CD4-positive, alpha-beta T cell (primary cell): ENCODE data around the gene TIPRL. TPM values are rescaled to one million over a fixed set of nuclear protein-coding genes. Genes with fewer than 3 reads are reported as not detected.
A peak's percentile ranks its signal among the peaks of the same experiment; 100 is the strongest.

Experiments
- ATAC-seq: fragments of 200-7000 bp; cut with Tn5 transposase; one replicate; pipeline ENCODE4 v1.10.0; 2022; ENCODE audit warnings: mild to moderate bottlenecking; ENCODE audit not compliant: poor library complexity
- CTCF ChIA-PET: fragments of 350-600 bp; sonication (Branson Sonifier 250); formaldehyde crosslinking; loops from one replicate; lab custom pipeline; 2021; ENCODE audit warnings: antibody characterized with exemption, inconsistent platforms; lab: Charles Lee
- POLR2A ChIA-PET: fragments of 350-600 bp; sonication (Branson Sonifier 250); formaldehyde crosslinking; loops from one replicate; lab custom pipeline; 2021; ENCODE audit warnings: antibody characterized with exemption, inconsistent platforms; lab: Charles Lee
- DNase-seq, 14 experiments: peaks; one replicate each; pipeline ENCODE4 v3.0.0-alpha.2; 2013 to 2020; ENCODE audit warnings: mixed read lengths in 2 of 14
- H3K27ac ChIP-seq, 2 donors: one replicate each; pipeline versions ENCODE4 v1.5.1 to v1.7.0; 2013; ENCODE audit warnings: low read length in 2 of 2, low read depth in 1 of 2, mild to moderate bottlenecking in 1 of 2
- H3K27me3 ChIP-seq, 2 experiments: 1 replicate in 1 of 2; 2 replicates in 1 of 2; pipeline versions ENCODE4 v1.6.1 to v1.7.0; 2013; ENCODE audit warnings: low read length in 2 of 2, control low read depth in 1 of 2, mild to moderate bottlenecking in 1 of 2, moderate library complexity in 1 of 2; ENCODE audit not compliant: insufficient read depth in 2 of 2, control insufficient read depth in 1 of 2
- H3K36me3 ChIP-seq: one replicate; pipeline ENCODE4 v1.6.1; 2013; ENCODE audit warnings: low read length, control low read depth; ENCODE audit not compliant: insufficient read depth
- H3K4me1 ChIP-seq: one replicate; pipeline ENCODE4 v1.6.1; 2013; ENCODE audit warnings: low read length, control low read depth; ENCODE audit not compliant: insufficient read depth
- H3K4me3 ChIP-seq: one replicate; pipeline ENCODE4 v1.5.1; 2013; ENCODE audit warnings: mild to moderate bottlenecking, low read length, moderate library complexity
- H3K9me3 ChIP-seq, 2 experiments: 1 replicate in 1 of 2; 2 replicates in 1 of 2; pipeline versions ENCODE4 v1.6.1 to v1.7.0; 2013; ENCODE audit warnings: low read length in 2 of 2, mild to moderate bottlenecking in 2 of 2, control low read depth in 1 of 2, moderate library complexity in 1 of 2; ENCODE audit not compliant: control insufficient read depth in 1 of 2, insufficient read depth in 1 of 2
- H3K27ac Mint-ChIP-seq: one replicate; pipeline ENCODE4 v1.8.0; 2020; ENCODE audit warnings: mixed read lengths
- H3K27me3 Mint-ChIP-seq: one replicate; pipeline ENCODE4 v1.8.0; 2021; ENCODE audit warnings: mixed read lengths
- H3K36me3 Mint-ChIP-seq: one replicate; pipeline ENCODE4 v1.8.0; 2021; ENCODE audit warnings: low read depth, mixed read lengths
- H3K4me1 Mint-ChIP-seq: one replicate; pipeline ENCODE4 v1.8.0; 2021; ENCODE audit warnings: low read depth, mixed read lengths
- H3K4me3 Mint-ChIP-seq: one replicate; pipeline ENCODE4 v1.8.0; 2020; ENCODE audit warnings: mild to moderate bottlenecking, mixed read lengths
- H3K9me3 Mint-ChIP-seq: one replicate; pipeline ENCODE4 v1.8.0; 2020; ENCODE audit warnings: mixed read lengths
- intact Hi-C, 2 experiments: fragments of 100-400 bp; cut with DNase I in 1 of 2; cut with micrococcal nuclease in 1 of 2; formaldehyde crosslinking; loops; one replicate each; pipeline versions ENCODE4 v1.15.1 to v1.9.0; 2023 to 2025; cut with DNase I, micrococcal nuclease
- total RNA-seq, 174 experiments: library from RNA in 2 of 174; stranded (reverse) in 2 of 174; gene quantifications; one replicate each; pipeline ENCODE4 v1.2.3 and lab custom pipeline; 2021 to 2026
- TF ChIP-seq, protein P1 (sequence below): fragments of 200-600 bp; IDR thresholded peaks from one replicate; pipeline ENCODE4 v1.8.0; 2022; ENCODE audit warnings: antibody characterized with exemption, mild to moderate bottlenecking

The TIPRL gene
- total RNA-seq, 2 experiments from 2014 or later = 15.8 to 16.4 TPM

DNA sequence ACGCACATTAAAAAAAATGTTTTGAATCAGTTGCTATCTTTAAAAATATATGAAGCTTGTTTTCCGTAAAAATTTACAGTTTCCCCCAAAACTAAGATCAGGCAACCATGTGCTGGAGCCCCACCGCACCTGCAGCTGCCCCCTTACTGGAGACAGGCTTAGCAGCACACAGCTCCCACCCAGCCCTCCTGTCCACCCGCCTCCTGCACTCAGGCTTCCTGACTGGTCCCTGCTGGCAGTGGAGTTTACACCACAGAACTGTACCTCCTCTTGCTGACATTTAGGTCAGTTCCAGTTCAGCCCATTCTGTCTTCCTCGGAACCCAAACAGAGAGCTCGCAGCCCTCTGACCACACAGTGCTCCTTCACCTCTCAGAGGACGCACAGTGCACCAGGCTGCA, 44.1 kb upstream of the TIPRL start:
- CTCF ChIA-PET = no interaction called here
- H3K4me1 Mint-ChIP-seq = peaks cover 22% of the 10 kb centered on the region
- H3K27me3 Mint-ChIP-seq = peaks cover 60% of the 10 kb centered on the region
- no peaks in the 10 kb centered on the region for H3K36me3 ChIP-seq
- ATAC-seq = no peak
- H3K4me3 Mint-ChIP-seq = peak overlapping the region; percentile 90
- TF ChIP-seq, protein P1, sequence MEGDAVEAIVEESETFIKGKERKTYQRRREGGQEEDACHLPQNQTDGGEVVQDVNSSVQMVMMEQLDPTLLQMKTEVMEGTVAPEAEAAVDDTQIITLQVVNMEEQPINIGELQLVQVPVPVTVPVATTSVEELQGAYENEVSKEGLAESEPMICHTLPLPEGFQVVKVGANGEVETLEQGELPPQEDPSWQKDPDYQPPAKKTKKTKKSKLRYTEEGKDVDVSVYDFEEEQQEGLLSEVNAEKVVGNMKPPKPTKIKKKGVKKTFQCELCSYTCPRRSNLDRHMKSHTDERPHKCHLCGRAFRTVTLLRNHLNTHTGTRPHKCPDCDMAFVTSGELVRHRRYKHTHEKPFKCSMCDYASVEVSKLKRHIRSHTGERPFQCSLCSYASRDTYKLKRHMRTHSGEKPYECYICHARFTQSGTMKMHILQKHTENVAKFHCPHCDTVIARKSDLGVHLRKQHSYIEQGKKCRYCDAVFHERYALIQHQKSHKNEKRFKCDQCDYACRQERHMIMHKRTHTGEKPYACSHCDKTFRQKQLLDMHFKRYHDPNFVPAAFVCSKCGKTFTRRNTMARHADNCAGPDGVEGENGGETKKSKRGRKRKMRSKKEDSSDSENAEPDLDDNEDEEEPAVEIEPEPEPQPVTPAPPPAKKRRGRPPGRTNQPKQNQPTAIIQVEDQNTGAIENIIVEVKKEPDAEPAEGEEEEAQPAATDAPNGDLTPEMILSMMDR = no peak
- no peak overlapping the region for H3K27ac Mint-ChIP-seq
- intact Hi-C loops = no loop called here
- no peaks in the 10 kb centered on the region for H3K9me3 ChIP-seq
- H3K4me3 ChIP-seq = no peak overlapping the region
- H3K4me1 ChIP-seq = peaks cover 20% of the 10 kb centered on the region
- no peak overlapping the region for H3K27ac ChIP-seq
- POLR2A ChIA-PET = no interaction called here
- no peaks in the 10 kb centered on the region for H3K9me3 Mint-ChIP-seq
- no peak for DNase-seq
- peaks cover 22 to 44% of the 10 kb centered on the region in 2 experiments for H3K27me3 ChIP-seq
- peaks cover 4% of the 10 kb centered on the region for H3K36me3 Mint-ChIP-seq

DNA sequence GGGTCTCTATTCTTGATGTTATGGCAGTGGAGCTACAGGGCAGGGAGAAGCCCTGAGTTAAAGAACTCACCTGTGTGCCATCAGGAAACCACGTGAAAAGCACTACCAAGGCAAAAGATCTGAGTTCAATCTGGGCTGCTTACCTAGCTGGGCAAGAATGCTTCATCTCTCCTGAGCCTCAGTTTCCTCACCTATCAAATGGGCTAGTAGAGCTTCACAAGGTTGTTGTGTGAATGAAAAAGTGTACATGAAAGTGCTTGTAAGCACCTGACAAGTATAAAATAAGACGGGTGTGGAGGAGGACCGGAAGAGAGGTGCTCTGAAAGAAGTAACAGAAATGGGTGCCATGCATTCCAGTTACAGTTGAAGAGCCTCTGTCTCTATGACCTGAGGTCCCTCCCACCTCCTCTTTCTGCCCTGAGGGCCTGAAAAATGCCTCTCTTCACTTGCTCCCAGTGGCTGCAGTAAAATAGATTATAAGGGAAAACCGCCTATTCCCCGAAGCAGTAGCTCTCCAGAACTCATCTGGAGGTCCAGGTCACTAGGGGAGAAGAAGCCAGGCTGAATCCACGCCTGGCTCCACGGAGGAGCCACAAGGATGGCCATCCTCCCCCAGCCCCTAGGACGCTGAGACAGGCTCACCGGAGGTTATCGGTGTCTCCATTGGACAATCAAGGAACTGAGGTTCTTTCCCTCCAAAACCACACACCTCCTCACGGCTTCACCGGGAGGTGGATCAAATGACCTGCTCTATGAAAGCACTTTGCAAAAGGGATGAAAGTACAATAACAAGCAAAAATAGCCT, 43.4 kb upstream of the TIPRL start:
- TF ChIP-seq, protein P1 = no peak
- POLR2A ChIA-PET = no interaction called here
- Histone ChIP-seq H3K36me3 (no peaks in the 10 kb centered on the region), H3K4me3 (peak overlapping the region; percentile 63), H3K9me3 (no peaks in the 10 kb centered on the region), H3K27ac (no peak overlapping the region), H3K4me1 (peaks cover 20% of the 10 kb centered on the region), H3K27me3 (peaks cover 22 to 44% of the 10 kb centered on the region in 2 experiments)
- no peak for ATAC-seq
- CTCF ChIA-PET = no interaction called here
- Mint-ChIP-seq H3K9me3 (no peaks in the 10 kb centered on the region), H3K36me3 (peaks cover 4% of the 10 kb centered on the region), H3K4me3 (peak overlapping the region; percentile 90), H3K4me1 (peaks cover 22% of the 10 kb centered on the region), H3K27me3 (peaks cover 54% of the 10 kb centered on the region), H3K27ac (peak overlapping the region; percentile 37)
- no peak for DNase-seq
- intact Hi-C loops = no loop called here

DNA sequence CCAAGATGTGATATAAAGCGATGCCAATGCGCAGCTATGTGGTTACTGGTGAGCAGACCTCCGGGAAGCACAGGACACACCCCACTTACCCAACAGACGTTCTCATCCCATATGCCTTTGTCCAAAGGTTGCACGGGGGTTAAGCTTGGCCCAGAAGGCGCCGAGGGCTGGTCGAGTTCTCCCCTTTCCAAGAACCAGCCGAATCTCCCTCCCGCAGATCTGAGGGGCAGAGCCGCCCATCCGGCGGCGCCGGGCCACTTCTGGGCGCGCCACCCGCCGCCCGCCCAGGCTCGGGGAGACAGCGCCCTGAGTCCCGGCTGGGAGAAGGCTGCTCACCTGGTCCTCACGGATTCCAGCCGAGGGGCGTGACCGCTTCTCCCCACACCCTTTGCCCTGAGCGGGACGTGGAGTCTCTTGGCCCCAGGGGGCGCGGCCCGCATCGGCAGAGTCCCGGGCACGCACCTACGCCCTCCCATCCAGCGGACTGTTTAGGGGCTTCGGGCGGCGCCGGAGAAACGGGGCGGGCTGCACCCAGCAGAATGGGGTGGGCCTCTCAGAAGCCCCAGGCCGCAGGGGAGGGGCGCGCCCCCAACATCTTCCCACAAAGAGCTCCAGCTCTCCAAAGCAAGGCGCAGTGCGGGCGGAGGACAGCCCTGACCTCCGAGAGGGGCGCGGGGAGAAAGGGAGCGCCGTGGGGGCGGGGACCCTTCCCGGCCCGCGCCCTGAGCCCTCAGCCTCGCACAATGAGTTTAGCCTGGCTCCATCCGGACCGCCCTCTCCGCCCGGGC, 42.6 kb upstream of the TIPRL start:
- Histone ChIP-seq H3K27me3 (peaks cover 22 to 41% of the 10 kb centered on the region in 2 experiments), H3K27ac (no peak overlapping the region), H3K4me1 (peaks cover 20% of the 10 kb centered on the region), H3K9me3 (no peaks in the 10 kb centered on the region), H3K36me3 (no peaks in the 10 kb centered on the region), H3K4me3 (peak overlapping the region; percentile 63)
- Mint-ChIP-seq H3K27ac (peak overlapping the region; percentile 37), H3K4me3 (peak overlapping the region; percentile 90), H3K4me1 (peaks cover 22% of the 10 kb centered on the region), H3K27me3 (peaks cover 46% of the 10 kb centered on the region), H3K9me3 (no peaks in the 10 kb centered on the region), H3K36me3 (peaks cover 4% of the 10 kb centered on the region)
- DNase-seq (peak in 5 of 14 experiments; percentile 3 to 37 (median 12)), ATAC-seq (peak; percentile 46)
- TF ChIP-seq, protein P1 = no peak
- POLR2A ChIA-PET = no interaction called here
- CTCF ChIA-PET = no interaction called here
- intact Hi-C loops = no loop called here
